ENCODE results near the gene COMMD7.

DNA sequence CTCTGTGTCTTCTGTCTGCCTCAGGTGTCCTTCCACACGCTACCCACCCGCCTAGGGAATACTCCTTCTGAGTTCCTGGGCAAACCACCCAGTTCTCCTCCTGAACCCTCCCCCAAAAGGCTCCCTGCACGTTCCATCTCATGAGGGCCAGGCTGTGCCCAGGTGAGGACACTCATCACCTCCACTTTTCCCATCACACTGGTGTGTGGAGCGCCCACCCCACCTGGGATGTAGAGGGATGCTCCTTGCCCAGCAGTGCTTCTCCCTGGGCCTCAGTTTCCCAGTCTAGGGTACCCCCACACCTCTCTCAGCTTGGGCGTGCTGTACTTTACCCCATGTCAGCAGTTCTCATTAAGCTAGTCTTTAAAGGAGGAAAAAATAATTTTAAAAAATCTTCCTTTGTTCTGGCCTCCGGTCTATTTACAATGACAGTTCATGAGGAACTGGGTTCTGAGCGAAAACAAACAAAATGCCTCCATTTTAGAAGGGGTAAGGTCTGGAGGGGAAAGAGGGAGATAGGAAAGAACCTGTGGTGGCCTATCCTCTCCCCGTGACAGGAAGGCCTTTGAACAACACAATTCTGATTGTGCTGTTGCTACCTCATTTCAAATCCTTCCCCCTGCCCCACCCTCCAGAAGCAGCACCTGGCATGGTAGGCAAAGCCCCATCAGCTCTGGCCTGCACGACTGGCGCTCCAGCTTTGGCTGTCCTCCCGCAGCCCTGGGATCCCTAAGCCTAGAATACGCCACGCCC, 67.9 kb downstream of the COMMD7 start:
- TF ChIP-seq, protein P1, sequence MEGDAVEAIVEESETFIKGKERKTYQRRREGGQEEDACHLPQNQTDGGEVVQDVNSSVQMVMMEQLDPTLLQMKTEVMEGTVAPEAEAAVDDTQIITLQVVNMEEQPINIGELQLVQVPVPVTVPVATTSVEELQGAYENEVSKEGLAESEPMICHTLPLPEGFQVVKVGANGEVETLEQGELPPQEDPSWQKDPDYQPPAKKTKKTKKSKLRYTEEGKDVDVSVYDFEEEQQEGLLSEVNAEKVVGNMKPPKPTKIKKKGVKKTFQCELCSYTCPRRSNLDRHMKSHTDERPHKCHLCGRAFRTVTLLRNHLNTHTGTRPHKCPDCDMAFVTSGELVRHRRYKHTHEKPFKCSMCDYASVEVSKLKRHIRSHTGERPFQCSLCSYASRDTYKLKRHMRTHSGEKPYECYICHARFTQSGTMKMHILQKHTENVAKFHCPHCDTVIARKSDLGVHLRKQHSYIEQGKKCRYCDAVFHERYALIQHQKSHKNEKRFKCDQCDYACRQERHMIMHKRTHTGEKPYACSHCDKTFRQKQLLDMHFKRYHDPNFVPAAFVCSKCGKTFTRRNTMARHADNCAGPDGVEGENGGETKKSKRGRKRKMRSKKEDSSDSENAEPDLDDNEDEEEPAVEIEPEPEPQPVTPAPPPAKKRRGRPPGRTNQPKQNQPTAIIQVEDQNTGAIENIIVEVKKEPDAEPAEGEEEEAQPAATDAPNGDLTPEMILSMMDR (IDR thresholded peaks at IDR 0.05), result no peak
- TF ChIP-seq ZFX (IDR thresholded peaks at IDR 0.05; ENCODE audit: borderline replicate concordance), result no peak
